ENCODE results near the gene RAB11FIP4.

DNA sequence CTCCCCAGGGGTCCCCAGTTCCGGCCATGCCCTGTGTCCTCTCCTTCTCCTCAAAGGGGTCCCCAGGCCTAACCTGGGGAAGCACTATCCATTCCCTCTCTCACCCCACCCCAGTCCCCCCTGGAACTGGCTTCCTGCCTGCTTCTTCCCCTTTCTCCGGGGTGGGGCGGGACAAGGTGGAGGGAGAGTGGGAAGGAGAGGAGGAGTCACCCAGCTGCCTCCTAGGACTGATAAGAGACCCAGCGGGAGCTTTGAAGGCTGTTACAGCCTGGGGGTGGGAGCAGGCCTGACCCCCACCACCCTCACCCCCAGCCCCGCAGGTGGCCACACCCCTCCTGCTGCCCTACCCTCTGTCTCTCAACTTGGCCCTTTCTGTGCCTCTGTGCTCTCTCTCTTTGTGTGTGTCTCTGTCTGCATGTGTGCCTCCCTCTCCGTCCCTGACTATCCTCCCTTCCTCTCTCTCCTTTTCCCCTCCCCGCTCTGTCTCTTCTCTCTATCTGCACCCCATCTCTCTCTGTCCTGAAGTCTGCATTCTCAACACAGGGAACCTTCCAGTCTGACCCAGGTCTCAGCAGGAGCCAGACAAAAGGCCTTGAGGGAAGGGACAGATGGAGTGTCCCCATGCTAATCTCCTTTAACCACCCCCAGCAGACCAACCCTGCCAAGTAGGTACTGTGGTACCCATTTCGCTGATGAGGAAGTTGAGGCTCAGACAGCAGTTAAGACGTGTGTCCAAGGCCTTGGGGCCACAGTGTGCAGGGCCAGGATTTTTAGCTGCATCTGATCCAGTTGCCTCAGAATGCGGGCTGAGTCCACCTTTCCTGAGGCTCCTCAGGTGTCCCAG is 66.1 kb downstream of the RAB11FIP4 start:
- TF ChIP-seq, protein P1, sequence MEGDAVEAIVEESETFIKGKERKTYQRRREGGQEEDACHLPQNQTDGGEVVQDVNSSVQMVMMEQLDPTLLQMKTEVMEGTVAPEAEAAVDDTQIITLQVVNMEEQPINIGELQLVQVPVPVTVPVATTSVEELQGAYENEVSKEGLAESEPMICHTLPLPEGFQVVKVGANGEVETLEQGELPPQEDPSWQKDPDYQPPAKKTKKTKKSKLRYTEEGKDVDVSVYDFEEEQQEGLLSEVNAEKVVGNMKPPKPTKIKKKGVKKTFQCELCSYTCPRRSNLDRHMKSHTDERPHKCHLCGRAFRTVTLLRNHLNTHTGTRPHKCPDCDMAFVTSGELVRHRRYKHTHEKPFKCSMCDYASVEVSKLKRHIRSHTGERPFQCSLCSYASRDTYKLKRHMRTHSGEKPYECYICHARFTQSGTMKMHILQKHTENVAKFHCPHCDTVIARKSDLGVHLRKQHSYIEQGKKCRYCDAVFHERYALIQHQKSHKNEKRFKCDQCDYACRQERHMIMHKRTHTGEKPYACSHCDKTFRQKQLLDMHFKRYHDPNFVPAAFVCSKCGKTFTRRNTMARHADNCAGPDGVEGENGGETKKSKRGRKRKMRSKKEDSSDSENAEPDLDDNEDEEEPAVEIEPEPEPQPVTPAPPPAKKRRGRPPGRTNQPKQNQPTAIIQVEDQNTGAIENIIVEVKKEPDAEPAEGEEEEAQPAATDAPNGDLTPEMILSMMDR (IDR thresholded peaks at IDR 0.05): no peak
- TF ChIP-seq EZH2 (IDR thresholded peaks at IDR 0.05) (no peak), EZH2phosphoT487 (IDR thresholded peaks at IDR 0.05) (no peak)

All from neural progenitor cell (in vitro differentiated cells).